ENCODE measurements around the gene CNPY1. TPM values are rescaled to one million over a fixed set of nuclear protein-coding genes. Genes with fewer than 3 reads are reported as not detected.

CNPY1 gene
- total RNA-seq, 1 experiment from 2014 or later = not detected

DNA sequence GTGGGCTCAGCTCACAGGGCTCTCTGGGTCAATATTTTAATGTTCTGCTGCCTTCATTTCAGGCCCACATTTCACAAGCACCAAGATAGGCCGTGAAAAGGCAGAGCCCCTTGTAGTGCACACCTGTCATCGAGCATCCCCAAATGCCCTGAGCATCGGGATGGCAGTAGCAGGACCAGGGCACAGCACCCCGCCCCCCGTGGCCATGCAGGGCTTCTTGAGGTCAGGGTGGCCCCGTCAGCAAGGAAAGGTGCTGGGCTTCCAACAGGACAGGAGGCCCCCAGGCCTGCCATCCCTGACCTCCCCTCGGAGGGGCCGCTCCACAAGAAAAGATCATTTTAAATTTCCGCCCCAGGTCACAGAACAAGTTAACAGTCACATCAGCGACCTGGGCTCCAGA, 2.9 kb upstream of the CNPY1 start:
- no peak for TF ChIP-seq CTCF (IDR thresholded peaks at IDR 0.05; ENCODE audit: insufficient read depth in 1 of 2, low read depth in 1 of 2, low read length in 1 of 2, severe bottlenecking in 1 of 2, unreplicated experiment in 1 of 2)
- Mint-ChIP-seq H3K36me3 (ENCODE audit: insufficient read depth, unreplicated experiment) (no peaks in the 10 kb centered on the region), H3K27me3 (ENCODE audit: insufficient read depth, unreplicated experiment) (no peaks in the 10 kb centered on the region), H3K4me3 (ENCODE audit: unreplicated experiment) (no peak overlapping the region), H3K9me3 (ENCODE audit: unreplicated experiment) (no peaks in the 10 kb centered on the region), H3K4me1 (ENCODE audit: low read depth, unreplicated experiment) (no peaks in the 10 kb centered on the region), H3K27ac (ENCODE audit: unreplicated experiment) (no peak overlapping the region)
- H3K36me3 ChIP-seq (ENCODE audit: control insufficient read depth, insufficient read depth, low read length) = no peaks in the 10 kb centered on the region
- ChIA-PET POLR2A (no interaction called here), CTCF (no interaction called here)
- intact Hi-C loops (cut with micrococcal nuclease; ENCODE audit: unreplicated experiment) = no loop called here
- H3K4me3 ChIP-seq (ENCODE audit: low read depth, low read length) = no peak overlapping the region
- H3K27me3 ChIP-seq (replicated peaks; ENCODE audit: control insufficient read depth, insufficient read depth, low read length) = no peaks in the 10 kb centered on the region
- no peaks in the 10 kb centered on the region for H3K9me3 ChIP-seq
- no peaks in the 10 kb centered on the region for H3K4me1 ChIP-seq
- DNase-seq = no peak
- BruUV-seq (replicated peaks) = no TSS peak

GRCh38 chr7:155547161-155547791, 917 bp upstream of the CNPY1 start:
- DNase-seq = no peak
- Mint-ChIP-seq H3K27me3 (ENCODE audit: insufficient read depth, unreplicated experiment) (no peaks in the 10 kb centered on the region), H3K4me3 (ENCODE audit: unreplicated experiment) (no peak overlapping the region), H3K27ac (ENCODE audit: unreplicated experiment) (no peak overlapping the region), H3K36me3 (ENCODE audit: insufficient read depth, unreplicated experiment) (no peaks in the 10 kb centered on the region), H3K9me3 (ENCODE audit: unreplicated experiment) (no peaks in the 10 kb centered on the region), H3K4me1 (ENCODE audit: low read depth, unreplicated experiment) (no peaks in the 10 kb centered on the region)
- Histone ChIP-seq H3K9me3 (no peaks in the 10 kb centered on the region), H3K27me3 (replicated peaks; ENCODE audit: control insufficient read depth, insufficient read depth, low read length) (no peaks in the 10 kb centered on the region; the same call in 1 of the 2 replicates), H3K4me3 (ENCODE audit: low read depth, low read length) (no peak overlapping the region), H3K4me1 (no peaks in the 10 kb centered on the region), H3K36me3 (ENCODE audit: control insufficient read depth, insufficient read depth, low read length) (no peaks in the 10 kb centered on the region)
- intact Hi-C loops (cut with micrococcal nuclease; ENCODE audit: unreplicated experiment) = no loop called here
- ChIA-PET CTCF (no interaction called here), POLR2A (no interaction called here)
- no TSS peak for BruUV-seq (replicated peaks)
- no peak for TF ChIP-seq CTCF (IDR thresholded peaks at IDR 0.05; ENCODE audit: insufficient read depth in 1 of 2, low read depth in 1 of 2, low read length in 1 of 2, severe bottlenecking in 1 of 2, unreplicated experiment in 1 of 2)

DNA sequence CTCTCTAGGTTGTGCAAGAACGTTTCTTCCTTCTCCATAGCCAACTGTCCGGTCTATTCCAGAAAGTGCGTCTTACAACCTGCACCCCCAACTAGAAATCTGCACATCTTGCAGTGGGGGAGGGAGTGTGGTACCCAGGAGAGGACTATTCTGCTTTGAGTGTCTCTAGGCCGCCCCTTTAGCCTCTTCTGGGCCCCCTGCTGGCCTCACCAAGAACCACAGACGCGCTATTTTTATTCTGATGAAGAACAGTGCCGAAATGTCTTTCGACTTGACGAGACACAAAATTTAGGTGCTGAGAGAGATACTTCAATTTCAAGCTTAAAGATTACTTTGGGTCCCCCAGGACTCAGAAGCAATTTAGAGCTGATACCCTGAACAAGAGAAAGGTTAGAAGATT, 1.0 kb downstream of the CNPY1 start:
- Mint-ChIP-seq H3K4me1 (ENCODE audit: low read depth, unreplicated experiment) (no peaks in the 10 kb centered on the region), H3K27me3 (ENCODE audit: insufficient read depth, unreplicated experiment) (no peaks in the 10 kb centered on the region), H3K36me3 (ENCODE audit: insufficient read depth, unreplicated experiment) (no peaks in the 10 kb centered on the region), H3K9me3 (ENCODE audit: unreplicated experiment) (no peaks in the 10 kb centered on the region), H3K27ac (ENCODE audit: unreplicated experiment) (no peak overlapping the region), H3K4me3 (ENCODE audit: unreplicated experiment) (no peak overlapping the region)
- POLR2A ChIA-PET = no interaction called here
- peak in 1 of 2 experiments; percentile 23 for TF ChIP-seq CTCF (IDR thresholded peaks at IDR 0.05; ENCODE audit: insufficient read depth in 1 of 2, low read depth in 1 of 2, low read length in 1 of 2, severe bottlenecking in 1 of 2, unreplicated experiment in 1 of 2)
- no peaks in the 10 kb centered on the region; the same call in 1 of the 2 replicates for H3K27me3 ChIP-seq (replicated peaks; ENCODE audit: control insufficient read depth, insufficient read depth, low read length)
- intact Hi-C loops (cut with micrococcal nuclease; ENCODE audit: unreplicated experiment) = no loop called here
- no TSS peak for BruUV-seq (replicated peaks)
- DNase-seq = no peak
- no peaks in the 10 kb centered on the region for H3K9me3 ChIP-seq
- CTCF ChIA-PET = no interaction called here
- no peak overlapping the region for H3K4me3 ChIP-seq (ENCODE audit: low read depth, low read length)
- H3K4me1 ChIP-seq = no peaks in the 10 kb centered on the region
- H3K36me3 ChIP-seq (ENCODE audit: control insufficient read depth, insufficient read depth, low read length) = no peaks in the 10 kb centered on the region

Data from Caco-2 (cell line).